Smooth muscle cell (in vitro differentiated cells): Measurements from ENCODE around the gene CCDC183. TPM values are rescaled to one million over a fixed set of nuclear protein-coding genes. Genes with fewer than 3 reads are reported as not detected.
"Not testable (repeated sequence)": the region's sequence is repeated elsewhere in the genome, so short reads cannot be mapped to it uniquely, and the experiment has no call there.

ENCODE experiments used
- DNase-seq: peaks from one replicate; lab custom pipeline; 2025; ENCODE audit not compliant: unreplicated experiment; lab: John Stamatoyannopoulos, UW
- H2AFZ ChIP-seq: fragments of 200-600 bp; sonication (generic); 2 replicates; pipeline ENCODE4 v1.6.0; 2016; ENCODE audit warnings: antibody characterized with exemption, low read depth, mild to moderate bottlenecking
- H3F3A ChIP-seq: fragments of 200-600 bp; sonication (generic); 2 replicates; pipeline ENCODE4 v1.6.0; 2017; ENCODE audit warnings: antibody characterized with exemption, low read depth
- H3K27ac ChIP-seq: fragments of 200-600 bp; sonication (generic); 2 replicates; pipeline ENCODE4 v1.5.1; 2016; ENCODE audit warnings: low read depth, mild to moderate bottlenecking
- H3K27me3 ChIP-seq: fragments of 200-600 bp; sonication (generic); 2 replicates; pipeline ENCODE4 v1.6.1; 2016; ENCODE audit warnings: low read depth, mild to moderate bottlenecking
- H3K36me3 ChIP-seq: fragments of 200-600 bp; sonication (generic); 2 replicates; pipeline ENCODE4 v1.5.1; 2016; ENCODE audit warnings: low read depth
- H3K4me1 ChIP-seq: fragments of 200-600 bp; sonication (generic); 2 replicates; pipeline ENCODE4 v1.5.1; 2016; ENCODE audit warnings: low read depth
- H3K4me2 ChIP-seq: fragments of 200-600 bp; sonication (generic); 2 replicates; pipeline ENCODE4 v1.6.0; 2016; ENCODE audit warnings: mild to moderate bottlenecking
- H3K4me3 ChIP-seq: fragments of 200-600 bp; sonication (generic); 2 replicates; pipeline ENCODE4 v1.5.1; 2016; ENCODE audit warnings: mild to moderate bottlenecking
- H3K79me2 ChIP-seq: fragments of 200-600 bp; sonication (generic); 2 replicates; pipeline ENCODE4 v1.6.0; 2016; ENCODE audit warnings: low read depth, mild to moderate bottlenecking
- H3K9ac ChIP-seq: fragments of 200-600 bp; sonication (generic); 2 replicates; pipeline ENCODE4 v1.6.0; 2016; ENCODE audit warnings: low read depth
- H3K9me3 ChIP-seq: fragments of 200-600 bp; sonication (generic); replicated peaks from 2 replicates; pipeline ENCODE4 v1.5.1; 2016; ENCODE audit warnings: low read depth
- H4K20me1 ChIP-seq: fragments of 200-600 bp; sonication (generic); 2 replicates; pipeline ENCODE4 v1.6.0; 2016; ENCODE audit warnings: low read depth
- WGBS: methylation state at CpG from one replicate; pipeline ENCODE4 v1.1.7; 2016; ENCODE audit warnings: low lambda C conversion rate; 5-methylcytosine and 5-hydroxymethylcytosine counted together
- polyA plus RNA-seq: library from polyadenylated mRNA; unstranded; fragments of >200 nt; fragmentation: Nextera tagmentation; extraction: Ambion mirVana; gene quantifications from 2 replicates; pipeline ENCODE4 v1.2.1, GENCODE V29; 2016
- total RNA-seq: library from RNA; depleted of rRNA; stranded (reverse); fragments of >200 nt; gene quantifications from 2 replicates; pipeline ENCODE4 v1.2.3, GENCODE V29; 2014
- TF ChIP-seq, protein P1 (sequence below): fragments of 200-600 bp; sonication (generic); IDR thresholded peaks from 2 replicates; pipeline ENCODE4 v1.5.1; 2017; ENCODE audit warnings: borderline replicate concordance, mild to moderate bottlenecking, antibody characterized with exemption; ENCODE audit not compliant: insufficient read depth, poor library complexity, severe bottlenecking

The CCDC183 gene
- total and polyA plus RNA-seq, 2 experiments from 2014 or later = 2.0 to 3.7 TPM

DNA sequence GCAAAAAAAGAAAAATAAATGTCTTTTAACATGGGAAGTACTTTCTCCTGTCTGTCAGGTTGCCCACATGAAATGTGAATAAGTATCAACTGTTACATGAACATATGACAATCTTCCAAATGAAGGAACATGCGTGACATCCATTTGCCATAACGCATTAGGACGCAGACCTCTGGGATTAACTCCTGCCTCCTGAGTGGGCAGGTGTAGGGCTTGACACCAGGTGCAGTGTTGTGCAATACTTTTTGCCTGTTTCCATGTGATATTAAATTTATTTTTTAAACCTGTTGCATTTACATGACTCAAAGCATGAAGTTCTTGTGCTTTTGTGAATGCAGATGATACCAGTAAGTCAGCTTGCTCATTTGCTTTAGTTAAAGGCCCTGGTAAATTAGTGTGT is 13.7 kb upstream of the CCDC183 start:
- no peaks in the 10 kb centered on the region for H4K20me1 ChIP-seq
- H3K27me3 ChIP-seq = no peaks in the 10 kb centered on the region
- peaks cover 7% of the 10 kb centered on the region for H3F3A ChIP-seq
- H3K9ac ChIP-seq = no peak overlapping the region
- no peak overlapping the region for H2AFZ ChIP-seq
- WGBS = 95% methylated on average over 3 of the region's 3 CpGs
- no peak for DNase-seq
- H3K36me3 ChIP-seq = no peaks in the 10 kb centered on the region
- no peak overlapping the region for H3K27ac ChIP-seq
- H3K4me2 ChIP-seq = no peak overlapping the region
- TF ChIP-seq, protein P1, sequence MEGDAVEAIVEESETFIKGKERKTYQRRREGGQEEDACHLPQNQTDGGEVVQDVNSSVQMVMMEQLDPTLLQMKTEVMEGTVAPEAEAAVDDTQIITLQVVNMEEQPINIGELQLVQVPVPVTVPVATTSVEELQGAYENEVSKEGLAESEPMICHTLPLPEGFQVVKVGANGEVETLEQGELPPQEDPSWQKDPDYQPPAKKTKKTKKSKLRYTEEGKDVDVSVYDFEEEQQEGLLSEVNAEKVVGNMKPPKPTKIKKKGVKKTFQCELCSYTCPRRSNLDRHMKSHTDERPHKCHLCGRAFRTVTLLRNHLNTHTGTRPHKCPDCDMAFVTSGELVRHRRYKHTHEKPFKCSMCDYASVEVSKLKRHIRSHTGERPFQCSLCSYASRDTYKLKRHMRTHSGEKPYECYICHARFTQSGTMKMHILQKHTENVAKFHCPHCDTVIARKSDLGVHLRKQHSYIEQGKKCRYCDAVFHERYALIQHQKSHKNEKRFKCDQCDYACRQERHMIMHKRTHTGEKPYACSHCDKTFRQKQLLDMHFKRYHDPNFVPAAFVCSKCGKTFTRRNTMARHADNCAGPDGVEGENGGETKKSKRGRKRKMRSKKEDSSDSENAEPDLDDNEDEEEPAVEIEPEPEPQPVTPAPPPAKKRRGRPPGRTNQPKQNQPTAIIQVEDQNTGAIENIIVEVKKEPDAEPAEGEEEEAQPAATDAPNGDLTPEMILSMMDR = no peak
- H3K79me2 ChIP-seq = no peaks in the 10 kb centered on the region
- peaks cover 4% of the 10 kb centered on the region for H3K4me1 ChIP-seq
- no peak overlapping the region for H3K4me3 ChIP-seq
- H3K9me3 ChIP-seq = no peaks in the 10 kb centered on the region

DNA sequence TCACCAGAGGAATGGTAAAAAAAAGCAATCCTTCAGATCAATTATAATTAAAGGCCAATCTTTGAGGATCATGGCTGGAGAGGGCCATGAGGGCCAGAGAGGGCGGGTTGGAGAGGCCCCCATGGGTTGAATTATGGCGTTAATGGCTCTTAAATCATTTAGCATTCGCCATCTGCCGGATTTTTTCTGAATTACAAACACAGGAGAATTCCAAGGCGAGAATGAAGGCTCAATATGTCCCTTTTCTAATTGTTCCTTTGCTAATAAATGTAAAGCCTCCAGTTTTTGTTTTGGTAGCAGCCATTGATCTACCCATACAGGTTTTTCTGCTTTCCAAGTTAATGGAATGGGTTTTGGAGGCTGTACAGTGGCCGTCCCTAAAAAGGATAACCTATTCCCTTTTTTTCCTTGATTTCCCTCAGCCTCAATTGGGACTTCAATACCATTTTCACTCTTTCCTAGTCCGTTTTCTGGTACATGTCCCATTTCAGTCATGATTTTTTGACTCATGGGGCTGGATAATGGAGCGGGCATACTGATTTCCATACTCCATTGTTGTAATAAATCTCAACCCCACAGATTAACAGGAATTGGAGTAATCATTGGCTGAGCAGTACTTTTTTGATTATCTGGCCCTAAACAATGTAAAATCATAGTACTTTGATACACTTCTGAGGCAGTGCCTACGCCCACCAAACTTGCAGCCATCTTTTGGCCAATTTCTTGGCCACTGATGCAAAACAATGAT is 11.7 kb upstream of the CCDC183 start:
- Histone ChIP-seq H3K4me3 (no peak overlapping the region), H3K9ac (no peak overlapping the region), H3K27me3 (no peaks in the 10 kb centered on the region), H3F3A (peaks cover 12% of the 10 kb centered on the region), H2AFZ (no peak overlapping the region), H3K27ac (no peak overlapping the region), H3K4me2 (no peak overlapping the region), H3K36me3 (no peaks in the 10 kb centered on the region), H3K79me2 (no peaks in the 10 kb centered on the region), H3K9me3 (no peaks in the 10 kb centered on the region), H4K20me1 (no peaks in the 10 kb centered on the region), H3K4me1 (peaks cover 20% of the 10 kb centered on the region)
- 58% methylated on average over 9 of the region's 9 CpGs for WGBS
- DNase-seq = no peak
- TF ChIP-seq, protein P1 = peak; percentile 37

DNA sequence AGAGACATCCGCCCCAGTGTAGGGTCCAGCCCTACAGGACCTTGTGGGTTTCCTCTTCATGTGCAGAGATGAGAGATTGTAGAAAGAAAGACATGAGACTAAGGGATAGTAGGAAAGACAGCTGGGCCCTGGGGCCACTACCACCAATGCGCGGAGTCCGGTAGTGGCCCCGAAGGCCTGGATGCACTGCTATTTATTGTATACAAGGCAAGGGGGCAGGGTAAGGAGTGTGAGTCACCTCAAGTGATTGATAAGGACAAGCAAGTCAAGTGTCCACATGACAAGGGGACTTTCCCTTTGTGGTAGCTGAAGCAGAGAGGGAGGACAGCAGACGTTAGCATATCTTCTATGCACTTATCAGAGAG is 11.2 kb upstream of the CCDC183 start:
- Histone ChIP-seq H3K79me2 (no peaks in the 10 kb centered on the region), H3K27ac (no peak overlapping the region), H3K36me3 (no peaks in the 10 kb centered on the region), H3K9me3 (no peaks in the 10 kb centered on the region), H2AFZ (no peak overlapping the region), H4K20me1 (no peaks in the 10 kb centered on the region), H3F3A (peaks cover 10% of the 10 kb centered on the region), H3K4me1 (peaks cover 26% of the 10 kb centered on the region), H3K9ac (no peak overlapping the region), H3K27me3 (no peaks in the 10 kb centered on the region), H3K4me2 (no peak overlapping the region), H3K4me3 (no peak overlapping the region)
- TF ChIP-seq, protein P1 = no peak
- no peak for DNase-seq
- WGBS = 42% methylated on average over 6 of the region's 6 CpGs

DNA sequence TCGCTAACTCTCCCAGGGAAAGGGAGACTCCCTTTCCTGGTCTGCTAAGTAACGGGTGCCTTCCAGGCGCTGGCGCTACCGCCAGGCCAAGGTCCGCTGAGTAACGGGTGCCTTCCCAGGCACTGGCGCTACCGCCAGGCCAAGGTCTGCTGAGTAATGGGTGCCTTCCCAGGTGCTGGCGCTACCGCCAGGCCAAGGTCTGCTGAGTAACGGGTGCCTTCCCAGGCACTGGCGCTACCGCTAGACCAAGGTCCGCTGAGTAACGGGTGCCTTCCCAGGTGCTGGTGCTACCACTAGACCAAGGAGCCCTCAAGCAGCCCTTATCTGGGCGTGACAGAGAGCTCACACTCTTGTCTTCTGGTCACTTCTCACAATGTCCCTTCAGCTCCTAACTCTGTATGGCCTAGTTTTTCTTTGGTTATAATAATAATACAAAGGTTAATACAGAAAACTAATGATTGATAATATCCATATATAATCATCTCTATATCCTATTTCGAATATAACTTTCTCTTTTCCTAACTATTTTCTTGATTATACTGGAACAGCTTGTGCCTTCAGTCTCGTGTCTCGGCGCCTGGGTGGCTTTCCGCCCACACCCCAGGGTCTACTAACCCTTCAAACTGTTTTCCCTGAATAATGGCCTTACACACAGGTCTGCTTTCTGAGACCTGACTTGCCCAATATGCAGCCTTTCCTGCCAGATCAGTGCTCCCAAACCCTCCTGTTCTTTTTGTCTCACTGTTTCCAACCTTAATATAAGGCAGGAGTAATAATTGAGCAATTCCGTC is 10.4 kb upstream of the CCDC183 start:
- 82% methylated on average over 17 of the region's 23 CpGs for WGBS
- not testable (repeated sequence) for H4K20me1 ChIP-seq, H3K9ac ChIP-seq, H3K36me3 ChIP-seq, H3K9me3 ChIP-seq, H2AFZ ChIP-seq, H3K4me3 ChIP-seq, DNase-seq, H3K27me3 ChIP-seq, H3K4me2 ChIP-seq, H3K79me2 ChIP-seq, H3K27ac ChIP-seq
- peaks cover 12% of the 10 kb centered on the region for H3F3A ChIP-seq
- H3K4me1 ChIP-seq = peaks cover 32% of the 10 kb centered on the region
